PC-3 (cell line): Measurements from ENCODE around the gene ITLN2. TPM values are rescaled to one million over a fixed set of nuclear protein-coding genes. Genes with fewer than 3 reads are reported as not detected.
A peak's percentile ranks its signal among the peaks of the same experiment; 100 is the strongest.
"Not testable (repeated sequence)": the region's sequence is repeated elsewhere in the genome, so short reads cannot be mapped to it uniquely, and the experiment has no call there.

Experiments used
- ATAC-seq: fragments of 200-7000 bp; cut with Tn5 transposase; 2 replicates; pipeline ENCODE4 v1.9.1; 2020; ENCODE audit warnings: mild to moderate bottlenecking, moderate library complexity
- BruUV-seq: library from RNA; stranded (reverse); fragments of 400-500 nt; replicated peaks from 2 replicates; lab custom pipeline; 2021; lab: Mats Ljungman, UMichigan
- CTCF ChIA-PET: fragments of 300-600 bp; sonication (Branson Sonifier 250); formaldehyde crosslinking; loops from one replicate; lab custom pipeline; 2022; ENCODE audit warnings: antibody characterized with exemption; lab: Charles Lee
- POLR2A ChIA-PET: fragments of 300-600 bp; sonication (Branson Sonifier 250); formaldehyde crosslinking; loops from one replicate; lab custom pipeline; 2022; ENCODE audit warnings: antibody characterized with exemption; ENCODE audit not compliant: unreplicated experiment; lab: Charles Lee
- DNase-seq: peaks from one replicate; pipeline ENCODE4 v3.0.0-alpha.2; 2015
- H2AFZ ChIP-seq: fragments of 300-600 bp; sonication (generic); 2 replicates; pipeline ENCODE4 v1.6.0; 2016; ENCODE audit warnings: antibody characterized with exemption, low read length
- H3F3A ChIP-seq: fragments of 300-600 bp; sonication (generic); one replicate; pipeline ENCODE4 v1.6.0; 2017; ENCODE audit warnings: antibody characterized with exemption, low read length, control low read depth, mild to moderate bottlenecking; ENCODE audit not compliant: unreplicated experiment
- H3K27ac ChIP-seq: fragments of 300-600 bp; sonication (generic); 2 replicates; pipeline ENCODE4 v1.5.1; 2016; ENCODE audit warnings: mild to moderate bottlenecking, low read length
- H3K27me3 ChIP-seq: fragments of 300-600 bp; sonication (generic); 2 replicates; pipeline ENCODE4 v1.6.1; 2016; ENCODE audit warnings: low read length, mixed read lengths
- H3K36me3 ChIP-seq: fragments of 300-600 bp; sonication (generic); 2 replicates; pipeline ENCODE4 v1.6.1; 2016; ENCODE audit warnings: low read depth, mixed run types, low read length, mixed read lengths
- H3K4me1 ChIP-seq: fragments of 300-600 bp; sonication (generic); 2 replicates; pipeline ENCODE4 v1.5.1; 2016; ENCODE audit warnings: low read length; ENCODE audit not compliant: insufficient read depth
- H3K4me2 ChIP-seq: fragments of 300-600 bp; sonication (generic); 2 replicates; pipeline ENCODE4 v1.6.0; 2016; ENCODE audit warnings: low read length
- H3K4me3 ChIP-seq: fragments of 300-600 bp; sonication (generic); 2 replicates; pipeline ENCODE4 v1.5.1; 2016; ENCODE audit warnings: mild to moderate bottlenecking, low read length, mixed read lengths
- H3K79me2 ChIP-seq: fragments of 300-600 bp; sonication (generic); 2 replicates; pipeline ENCODE4 v1.6.1; 2017; ENCODE audit warnings: low read length, mixed read lengths
- H3K9ac ChIP-seq: fragments of 300-600 bp; sonication (generic); 2 replicates; pipeline ENCODE4 v1.6.0; 2016; ENCODE audit warnings: mild to moderate bottlenecking, low read length
- H3K9me2 ChIP-seq: fragments of 300-600 bp; sonication (generic); replicated peaks from 2 replicates; pipeline ENCODE4 v1.6.1; 2016; ENCODE audit warnings: mixed run types, low read length, mixed read lengths
- H3K9me3 ChIP-seq: fragments of 300-600 bp; sonication (generic); 2 replicates; pipeline ENCODE4 v1.6.1; 2016; ENCODE audit warnings: low read length, mixed read lengths
- H4K20me1 ChIP-seq: fragments of 300-600 bp; sonication (generic); 2 replicates; pipeline ENCODE4 v1.6.1; 2016; ENCODE audit warnings: low read length, mixed read lengths
- CTCF ChIP-seq: fragments of 300-600 bp; sonication (generic); conservative IDR thresholded peaks from 2 replicates; pipeline ENCODE4 v1.5.1; 2017; ENCODE audit warnings: antibody characterized with exemption, low read depth, mild to moderate bottlenecking, low read length
- EZH2 ChIP-seq: fragments of 300-600 bp; sonication (generic); IDR thresholded peaks from one replicate; pipeline ENCODE4 v1.6.1; 2017; ENCODE audit warnings: antibody characterized with exemption, mild to moderate bottlenecking, low read length; ENCODE audit not compliant: unreplicated experiment
- EZH2phosphoT487 ChIP-seq: fragments of 300-600 bp; sonication (generic); IDR thresholded peaks from 2 replicates; pipeline ENCODE4 v1.6.1; 2018; ENCODE audit warnings: mild to moderate bottlenecking, antibody characterized with exemption, low read length, borderline replicate concordance
- intact Hi-C: fragments of 100-400 bp; cut with micrococcal nuclease; formaldehyde crosslinking; loops from 2 replicates; pipeline ENCODE4 v1.9.0; 2023
- total RNA-seq: library from RNA; depleted of rRNA; stranded (reverse); fragments of >200 nt; gene quantifications from 2 replicates; pipeline ENCODE4 v1.2.3, GENCODE V29; 2014

ITLN2 gene
- total RNA-seq, 1 experiment from 2014 or later: not detected

- CTCF ChIA-PET: no interaction called here
- no peaks in the 10 kb centered on the region for H3K27me3 ChIP-seq
- no peak for ATAC-seq
These were observed 9.5 kb downstream of the ITLN2 start for GRCh38 chr1:160945079-160945478.

GRCh38 chr1:160942926-160943325, 11.7 kb downstream of the ITLN2 start:
- CTCF ChIA-PET: no interaction called here
- DNase-seq (peak; percentile 58), ATAC-seq (peak; percentile 97)
- Histone ChIP-seq H3K4me1 (0 out of 2 replicates have a peak, but pooled peaks cover 7% of the 10 kb centered on the region), H3K4me2 (no peak overlapping the region), H3K27me3 (no peaks in the 10 kb centered on the region), H3K4me3 (no peak overlapping the region), H3K27ac (no peak overlapping the region), H3K9me3 (no peaks in the 10 kb centered on the region), H3K9me2 (no peaks in the 10 kb centered on the region), H3K79me2 (no peaks in the 10 kb centered on the region), H3F3A (no peaks in the 10 kb centered on the region), H3K9ac (no peak overlapping the region), H3K36me3 (no peaks in the 10 kb centered on the region), H4K20me1 (no peaks in the 10 kb centered on the region), H2AFZ (no peak overlapping the region)
- TF ChIP-seq CTCF (peak; percentile 67), EZH2phosphoT487 (no peak)
- intact Hi-C loops: loop anchor here (1.0 to 2.0 kb wide), 2 partner anchors 8 to 26 kb away; no protein-coding TSS in a partner anchor
- POLR2A ChIA-PET: no interaction called here
- BruUV-seq: no TSS peak

More at GRCh38 chr1:160945079-160945478, 9.5 kb downstream of the ITLN2 start:
- H2AFZ ChIP-seq: no peak overlapping the region
- H3K27ac ChIP-seq: no peak overlapping the region
- no peak for DNase-seq
- no peaks in the 10 kb centered on the region for H3K36me3 ChIP-seq
- no peaks in the 10 kb centered on the region for H3K9me3 ChIP-seq
- POLR2A ChIA-PET: no interaction called here
- H3K4me2 ChIP-seq: no peak overlapping the region
- H3K79me2 ChIP-seq: no peaks in the 10 kb centered on the region
- no peaks in the 10 kb centered on the region for H3K9me2 ChIP-seq
- peaks cover 21% of the 10 kb centered on the region for H3K4me1 ChIP-seq
- no peaks in the 10 kb centered on the region for H4K20me1 ChIP-seq
- intact Hi-C loops: no loop called here
- no peak overlapping the region for H3K9ac ChIP-seq
- TF ChIP-seq CTCF (no peak), EZH2phosphoT487 (no peak), EZH2 (no peak)
- no peaks in the 10 kb centered on the region for H3F3A ChIP-seq
- no peak overlapping the region for H3K4me3 ChIP-seq
- BruUV-seq: no TSS peak

DNA sequence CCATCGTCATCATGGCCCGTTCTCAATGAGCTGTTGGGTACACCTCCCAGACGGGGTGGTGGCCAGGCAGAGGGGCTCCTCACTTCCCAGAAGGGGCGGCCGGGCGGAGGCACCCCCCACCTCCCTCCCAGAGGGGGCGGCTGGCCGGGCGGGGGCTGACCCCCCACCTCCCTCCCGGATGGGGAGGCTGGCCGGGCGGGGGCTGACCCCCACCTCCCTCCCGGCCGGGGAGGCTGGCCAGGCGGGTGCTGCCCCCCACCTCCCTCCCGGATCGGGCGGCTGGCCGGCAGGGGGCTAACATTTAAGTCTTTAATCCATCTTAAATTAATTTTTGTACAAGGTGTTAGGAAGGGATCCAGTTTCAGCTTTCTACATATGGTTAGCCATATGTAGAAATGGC, 17.9 kb downstream of the ITLN2 start:
- H3K9me3 ChIP-seq, POLR2A ChIA-PET, H3K4me1 ChIP-seq, H4K20me1 ChIP-seq, DNase-seq, H3K36me3 ChIP-seq, H3K4me2 ChIP-seq, H3K27ac ChIP-seq, BruUV-seq, intact Hi-C loops, H3F3A ChIP-seq, H3K79me2 ChIP-seq, H3K4me3 ChIP-seq, H3K9me2 ChIP-seq, ATAC-seq, CTCF ChIA-PET, H2AFZ ChIP-seq, H3K27me3 ChIP-seq, H3K9ac ChIP-seq: not testable (repeated sequence)
